Activated effector memory CD4-positive, alpha-beta T cell treated with Interleukin-2 at 50 U/mL for 16 hours (primary cell): ENCODE measurements around the gene TM9SF3.
A peak's percentile ranks its signal among the peaks of the same experiment; 100 is the strongest.

Experiments
- DNase-seq: peaks from one replicate; pipeline ENCODE4 v3.0.0-alpha.2; 2020

TM9SF3 gene

GRCh38 chr10:96586419-96587263 is at the start of gene TM9SF3:
TM9SF3 (minus strand) TSS chr10:96587012; CDS start chr10:96586835, 177 bp downstream.
- DNase-seq: peak; percentile 89

GRCh38 chr10:96636551-96636950 is 49.7 kb upstream of the TM9SF3 start:
- DNase-seq: no peak

GRCh38 chr10:96632974-96633710 is 46.3 kb upstream of the TM9SF3 start:
- no peak for DNase-seq

GRCh38 chr10:96627292-96627691 is 40.5 kb upstream of the TM9SF3 start:
- DNase-seq: no peak

- no peak for DNase-seq
Measured at GRCh38 chr10:96626795-96627194, 40.0 kb upstream of the TM9SF3 start.

GRCh38 chr10:96625173-96625572 is 38.4 kb upstream of the TM9SF3 start:
- no peak for DNase-seq

GRCh38 chr10:96622013-96622787 is 35.4 kb upstream of the TM9SF3 start:
- DNase-seq: no peak

GRCh38 chr10:96619796-96620773 is 33.3 kb upstream of the TM9SF3 start:
- no peak for DNase-seq

GRCh38 chr10:96619120-96619519 is 32.3 kb upstream of the TM9SF3 start:
- DNase-seq: no peak

- DNase-seq: no peak
Measured at GRCh38 chr10:96618653-96619052, 31.8 kb upstream of the TM9SF3 start.

- no peak for DNase-seq
Measured at GRCh38 chr10:96616961-96617360, 30.1 kb upstream of the TM9SF3 start.

- DNase-seq: no peak
Measured at GRCh38 chr10:96614515-96614914, 27.7 kb upstream of the TM9SF3 start.

GRCh38 chr10:96613576-96613975 is 26.8 kb upstream of the TM9SF3 start:
- DNase-seq: no peak

- no peak for DNase-seq
Measured at GRCh38 chr10:96612055-96612830, 25.4 kb upstream of the TM9SF3 start.

- DNase-seq: no peak
Measured at GRCh38 chr10:96610817-96611216, 24.0 kb upstream of the TM9SF3 start.

GRCh38 chr10:96609510-96609909 is 22.7 kb upstream of the TM9SF3 start:
- DNase-seq: no peak

GRCh38 chr10:96608805-96609204 is 22.0 kb upstream of the TM9SF3 start:
- DNase-seq: no peak

- no peak for DNase-seq
Measured at GRCh38 chr10:96608262-96608661, 21.4 kb upstream of the TM9SF3 start.

GRCh38 chr10:96606946-96607345 is 20.1 kb upstream of the TM9SF3 start:
- DNase-seq: no peak

- DNase-seq: no peak
Measured at GRCh38 chr10:96606216-96606615, 19.4 kb upstream of the TM9SF3 start.

- DNase-seq: no peak
Measured at GRCh38 chr10:96600337-96600736, 13.5 kb upstream of the TM9SF3 start.
